GM13976 (cell line): ENCODE data around the gene MPC2.

Experiments
- DNase-seq: peaks from one replicate; pipeline ENCODE4 v3.0.0; 2012; ENCODE audit warnings: low spot score
- CTCF ChIP-seq: IDR thresholded peaks from 2 replicates; pipeline ENCODE4 v1.5.1; 2012; ENCODE audit warnings: borderline replicate concordance, mild to moderate bottlenecking; ENCODE audit not compliant: insufficient read depth; ENCODE audit errors: extremely low read depth, missing control alignments, control extremely low read depth
- in situ Hi-C: fragments of 300-500 bp; cut with MboI; formaldehyde crosslinking; loops from one replicate; pipeline ENCODE4 v1.12.0; 2022; ENCODE audit warnings: low sequenced_read_pairs, mixed read lengths, inconsistent platforms; ENCODE audit not compliant: unreplicated experiment

MPC2 gene

GRCh38 chr1:167936930-167937708, at the start of gene MPC2:
Gene MPC2 (minus strand): TSS chr1:167937072. CDS start chr1:167935841, 1,231 bp downstream.
- TF ChIP-seq CTCF: no peak
- DNase-seq: peak; percentile 74
- in situ Hi-C loops: no loop called here

GRCh38 chr1:167984886-167985489, 48.1 kb upstream of the MPC2 start:
- no peak for DNase-seq
- in situ Hi-C loops: no loop called here
- TF ChIP-seq CTCF: no peak

- no peak for TF ChIP-seq CTCF
- DNase-seq: no peak
- in situ Hi-C loops: no loop called here
Measured at GRCh38 chr1:167983797-167984420, 47.0 kb upstream of the MPC2 start.

GRCh38 chr1:167981933-167982332, 45.1 kb upstream of the MPC2 start:
- no peak for TF ChIP-seq CTCF
- in situ Hi-C loops: no loop called here
- DNase-seq: no peak

- TF ChIP-seq CTCF: no peak
- in situ Hi-C loops: no loop called here
- DNase-seq: no peak
Measured at GRCh38 chr1:167977245-167977644, 40.4 kb upstream of the MPC2 start.

GRCh38 chr1:167974698-167975097, 37.8 kb upstream of the MPC2 start:
- in situ Hi-C loops: no loop called here
- DNase-seq: no peak
- no peak for TF ChIP-seq CTCF
